HUES64 (cell line): Measurements from ENCODE around the gene STUB1.

ENCODE experiments used
- H3K27ac ChIP-seq: 2 replicates; pipeline ENCODE4 v1.7.0; 2013; ENCODE audit warnings: low read depth, low read length, inconsistent platforms
- H3K27me3 ChIP-seq: 2 replicates; pipeline ENCODE4 v1.6.1; 2013; ENCODE audit warnings: mild to moderate bottlenecking, low read length; ENCODE audit not compliant: insufficient read depth
- H3K36me3 ChIP-seq: 2 replicates; pipeline ENCODE4 v1.6.1; 2013; ENCODE audit warnings: mild to moderate bottlenecking, low read length; ENCODE audit not compliant: insufficient read depth
- H3K4me1 ChIP-seq: 2 replicates; pipeline ENCODE4 v1.6.1; 2013; ENCODE audit warnings: mild to moderate bottlenecking, low read length, moderate library complexity; ENCODE audit not compliant: insufficient read depth
- H3K4me3 ChIP-seq: 2 replicates; pipeline ENCODE4 v1.5.1; 2013; ENCODE audit warnings: mild to moderate bottlenecking, low read length, moderate library complexity
- H3K9ac ChIP-seq: 2 replicates; pipeline ENCODE4 v1.6.1; 2013; ENCODE audit warnings: mild to moderate bottlenecking, low read depth, low read length
- H3K9me3 ChIP-seq: 2 replicates; pipeline ENCODE4 v1.6.1; 2013; ENCODE audit warnings: low read depth, low read length; ENCODE audit not compliant: insufficient read depth
- WGBS: fragments of 150-250, 120-280 bp; methylation state at CpG from one replicate; pipeline ENCODE4 v1.1.7; 2013; ENCODE audit warnings: missing lambda C conversion rate; 5-methylcytosine and 5-hydroxymethylcytosine counted together

Gene STUB1

DNA sequence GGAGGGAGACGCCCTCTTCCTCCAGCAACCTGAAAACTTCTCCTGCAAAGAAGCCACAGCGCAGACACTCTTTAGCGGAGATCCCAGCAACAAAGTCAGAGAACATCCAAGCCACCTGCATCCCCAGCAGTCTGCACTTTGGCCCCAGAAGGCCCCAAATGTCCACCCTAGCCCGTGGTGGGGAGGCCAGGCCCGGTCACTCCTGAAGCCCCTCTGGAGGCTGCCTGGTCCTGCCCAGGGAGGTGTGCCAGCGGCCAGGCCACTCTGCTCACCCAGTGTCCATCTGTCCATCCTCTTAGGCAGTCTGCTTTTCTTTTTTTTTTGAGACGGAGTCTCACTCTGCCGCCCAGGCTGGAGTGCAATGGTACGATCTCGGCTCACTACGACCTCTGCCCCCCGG lies 52.1 kb downstream of the STUB1 start:
- Histone ChIP-seq H3K9ac (no peak overlapping the region), H3K27ac (no peak overlapping the region), H3K4me1 (no peaks in the 10 kb centered on the region), H3K4me3 (no peak overlapping the region), H3K27me3 (peaks cover 5% of the 10 kb centered on the region), H3K9me3 (no peaks in the 10 kb centered on the region), H3K36me3 (peaks cover 27% of the 10 kb centered on the region)
- WGBS = 95% methylated on average over 12 of the region's 12 CpGs
